GM08714 (cell line): ENCODE measurements around the gene SNED1.

Source experiments
- H3K4me3 ChIP-seq: fragments of 200-500 bp; sonication (Bioruptor generic); 2 replicates; pipeline ENCODE4 v1.5.1; 2014; ENCODE audit warnings: mild to moderate bottlenecking, low read length, inconsistent platforms
- ZNF274 ChIP-seq: IDR thresholded peaks from 2 replicates; pipeline ENCODE4 v1.6.1; 2012; ENCODE audit warnings: mild to moderate bottlenecking, low read depth, low read length

Gene SNED1

GRCh38 chr2:240963868-240964703, 34.3 kb upstream of the SNED1 start:
- no peak overlapping the region for H3K4me3 ChIP-seq
- no peak for TF ChIP-seq ZNF274

DNA sequence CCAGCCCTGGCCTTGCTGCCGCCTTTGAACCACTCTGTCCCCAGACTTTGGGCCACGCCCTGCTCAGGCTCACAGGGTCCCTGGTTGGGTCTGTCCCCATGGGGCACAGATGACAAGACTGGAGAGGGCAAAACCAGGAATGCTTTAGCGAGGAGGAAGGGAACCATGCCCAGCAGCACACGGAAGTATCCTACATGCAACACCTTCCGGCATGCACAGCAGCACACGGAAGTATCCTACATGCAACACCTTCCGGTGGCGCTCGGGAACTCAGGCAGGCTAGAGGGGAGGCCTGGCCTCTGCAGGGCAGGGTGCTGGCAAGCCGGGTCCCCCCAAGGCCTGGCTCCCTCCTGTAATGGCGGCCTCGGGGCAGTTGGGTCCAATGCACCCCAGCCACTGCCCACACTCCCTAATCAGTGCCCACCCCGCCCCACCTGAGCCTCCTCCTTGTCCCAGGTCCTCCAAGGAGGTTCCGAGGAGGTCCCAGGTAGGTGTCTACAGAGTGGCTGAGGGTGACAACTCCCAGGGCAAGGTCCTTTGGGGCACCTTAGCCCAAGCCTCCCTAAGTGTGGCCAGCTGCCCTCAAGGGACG, 33.6 kb upstream of the SNED1 start:
- no peak for TF ChIP-seq ZNF274
- H3K4me3 ChIP-seq: no peak overlapping the region

DNA sequence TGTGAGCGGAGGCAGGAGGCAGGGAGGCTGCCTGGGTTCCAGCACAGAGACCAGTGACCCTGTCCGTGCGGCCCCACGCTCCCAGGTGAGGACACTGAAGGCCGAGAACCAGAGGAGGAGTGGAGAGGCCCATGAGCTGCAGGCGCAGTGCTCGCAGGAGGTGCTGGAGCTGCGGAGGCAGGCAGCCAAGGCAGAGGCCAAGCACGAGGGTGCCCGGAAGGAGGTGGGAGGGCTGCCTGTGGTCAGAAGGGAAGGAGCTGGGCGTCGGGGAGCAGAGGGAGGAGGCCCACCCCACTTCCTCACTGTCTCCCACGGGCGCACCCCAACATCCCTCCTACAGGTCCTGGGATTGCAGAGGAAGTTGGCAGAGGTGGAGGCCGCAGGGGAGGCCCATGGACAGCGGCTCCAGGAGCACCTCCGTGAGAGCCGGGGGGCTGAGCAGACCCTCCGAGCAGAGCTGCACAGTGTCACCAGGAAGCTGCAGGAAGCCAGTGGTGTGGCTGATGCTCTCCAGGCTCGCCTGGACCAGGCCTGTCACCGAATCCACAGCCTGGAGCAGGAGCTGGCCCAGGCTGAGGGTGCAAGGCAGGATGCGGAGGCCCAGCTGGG, 33.0 kb upstream of the SNED1 start:
- TF ChIP-seq ZNF274: no peak
- H3K4me3 ChIP-seq: no peak overlapping the region

DNA sequence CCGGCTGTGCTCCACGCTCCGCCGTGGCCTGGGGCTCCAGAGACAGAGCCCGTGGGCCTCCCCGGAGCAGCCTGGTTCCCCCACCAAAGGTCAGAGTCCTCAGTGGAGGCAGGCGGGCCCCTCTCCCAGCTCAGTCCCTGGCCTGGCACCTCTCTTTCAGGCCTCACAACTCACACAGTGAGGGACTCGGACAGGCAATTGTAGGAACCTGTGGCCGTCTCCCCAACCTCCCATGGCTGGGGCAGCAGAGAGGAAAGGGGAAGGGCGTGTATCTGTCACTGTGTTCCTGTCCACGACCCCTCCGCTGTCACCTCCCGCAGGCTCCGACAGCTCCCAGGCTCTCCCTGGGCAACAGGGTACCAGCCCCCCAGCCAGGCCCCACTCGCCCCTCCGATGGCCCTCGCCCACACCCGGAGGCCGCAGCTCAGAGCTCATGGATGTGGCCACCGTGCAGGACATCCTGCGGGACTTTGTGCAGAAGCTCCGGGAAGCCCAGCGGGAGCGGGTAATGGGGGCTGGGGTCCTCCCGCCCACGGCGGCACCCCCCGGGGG, 32.4 kb upstream of the SNED1 start:
- TF ChIP-seq ZNF274: no peak
- H3K4me3 ChIP-seq: no peak overlapping the region

DNA sequence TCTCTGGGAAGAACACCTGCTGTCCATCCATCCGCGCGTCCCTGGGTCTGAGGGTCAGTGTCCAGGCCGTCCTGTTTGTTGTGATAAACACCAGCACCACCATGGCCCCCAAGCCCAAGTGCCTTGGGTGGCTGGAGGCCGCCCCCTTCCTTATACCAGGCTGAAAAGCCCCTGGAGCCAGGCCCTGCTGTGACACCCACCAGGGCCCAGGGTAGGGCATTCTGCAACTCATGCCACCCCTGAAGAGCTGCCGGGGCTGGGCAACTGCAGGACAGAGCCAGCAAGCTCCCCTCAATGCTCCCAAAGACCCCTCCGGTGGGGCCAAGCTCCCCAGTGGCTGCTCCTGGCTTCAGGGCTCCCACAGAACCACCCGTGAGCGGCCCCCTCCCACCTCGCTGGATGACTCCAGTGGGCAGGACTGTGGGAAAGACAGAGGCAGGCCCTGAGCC, 31.9 kb upstream of the SNED1 start:
- TF ChIP-seq ZNF274: no peak
- no peak overlapping the region for H3K4me3 ChIP-seq

GRCh38 chr2:240966906-240967680, 31.3 kb upstream of the SNED1 start:
- no peak for TF ChIP-seq ZNF274
- no peak overlapping the region for H3K4me3 ChIP-seq

DNA sequence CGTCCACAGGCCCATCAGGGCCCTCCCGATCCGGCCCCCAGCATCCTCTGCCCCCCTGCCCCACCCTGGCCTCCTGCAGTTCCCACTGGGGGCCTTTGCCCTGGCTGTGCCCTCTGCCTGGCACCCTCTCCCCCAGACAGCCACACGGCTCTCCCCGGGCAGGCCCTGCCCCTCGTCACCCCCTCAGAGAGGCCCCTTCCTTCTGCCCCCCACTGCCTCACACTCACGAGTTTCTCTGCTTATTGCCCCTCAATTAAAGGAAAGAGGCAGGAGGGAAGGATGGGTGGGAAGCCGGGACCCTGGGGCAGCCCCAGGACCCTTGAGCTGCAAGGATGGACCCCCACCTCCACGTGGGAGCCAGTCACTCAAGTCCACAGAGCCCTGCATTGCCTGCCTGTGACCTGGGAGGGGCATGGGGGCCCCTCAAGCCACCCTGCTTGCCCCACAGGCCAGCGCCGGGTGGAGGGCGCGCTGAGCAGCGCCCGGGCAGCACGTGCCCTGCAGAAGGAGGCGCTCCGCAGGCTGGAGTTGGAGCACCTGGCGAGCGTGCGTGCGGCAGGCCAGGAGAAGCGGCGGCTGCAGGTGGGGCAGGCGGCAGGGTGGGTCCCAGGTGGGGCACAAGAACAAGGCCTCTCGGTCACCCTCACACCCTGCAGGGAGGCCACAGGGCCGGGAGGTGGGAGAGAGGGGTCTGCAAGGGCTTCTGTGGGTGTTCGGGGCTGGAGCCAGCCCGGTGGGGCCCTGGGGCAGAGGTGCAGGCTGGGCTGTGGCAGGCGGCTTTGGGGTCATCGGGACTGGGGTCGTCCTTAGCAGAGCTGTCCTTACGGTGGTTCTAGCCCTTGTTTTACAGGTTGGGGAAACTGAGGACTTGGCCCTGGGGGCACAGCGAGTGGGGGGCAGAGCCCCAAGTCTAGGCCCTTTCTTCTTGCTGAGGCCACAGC, 30.5 kb upstream of the SNED1 start:
- no peak overlapping the region for H3K4me3 ChIP-seq

GRCh38 chr2:240968731-240969624, 29.4 kb upstream of the SNED1 start:
- no peak for TF ChIP-seq ZNF274
- no peak overlapping the region for H3K4me3 ChIP-seq

More for the DNA sequence above, 30.5 kb upstream of the SNED1 start:
- TF ChIP-seq ZNF274: no peak

DNA sequence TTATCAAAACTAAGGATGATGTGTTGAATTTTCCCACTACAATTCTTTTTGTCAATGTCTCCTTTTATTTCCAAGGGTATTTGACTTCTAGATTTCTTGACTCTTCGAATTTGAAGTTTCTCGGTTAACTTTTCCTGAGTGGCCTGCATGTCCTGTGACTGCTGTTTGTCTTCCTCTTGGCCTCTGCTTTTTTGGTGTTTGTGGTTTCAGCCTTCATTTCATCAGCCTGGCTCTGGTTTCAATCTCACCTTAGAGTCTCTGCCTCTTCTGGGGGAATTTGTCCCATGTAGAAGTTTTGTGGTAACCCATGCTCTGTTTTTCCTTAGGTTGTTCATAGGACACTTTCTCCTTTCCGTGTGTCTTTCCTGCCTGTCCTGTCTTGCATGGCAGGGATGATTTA, 28.3 kb upstream of the SNED1 start:
- no peak overlapping the region for H3K4me3 ChIP-seq
- TF ChIP-seq ZNF274: no peak

GRCh38 chr2:240970816-240971215, 27.6 kb upstream of the SNED1 start:
- TF ChIP-seq ZNF274: no peak
- no peak overlapping the region for H3K4me3 ChIP-seq

- no peak for TF ChIP-seq ZNF274
- no peak overlapping the region for H3K4me3 ChIP-seq
Observed at GRCh38 chr2:240972201-240972600, 26.2 kb upstream of the SNED1 start.

- no peak overlapping the region for H3K4me3 ChIP-seq
- TF ChIP-seq ZNF274: no peak
Observed at GRCh38 chr2:240972636-240973521, 25.5 kb upstream of the SNED1 start.
